Measurements from ENCODE around the gene MTRF1.
"Not testable (repeated sequence)": the region's sequence is repeated elsewhere in the genome, so short reads cannot be mapped to it uniquely, and the experiment has no call there.

Gene MTRF1

DNA sequence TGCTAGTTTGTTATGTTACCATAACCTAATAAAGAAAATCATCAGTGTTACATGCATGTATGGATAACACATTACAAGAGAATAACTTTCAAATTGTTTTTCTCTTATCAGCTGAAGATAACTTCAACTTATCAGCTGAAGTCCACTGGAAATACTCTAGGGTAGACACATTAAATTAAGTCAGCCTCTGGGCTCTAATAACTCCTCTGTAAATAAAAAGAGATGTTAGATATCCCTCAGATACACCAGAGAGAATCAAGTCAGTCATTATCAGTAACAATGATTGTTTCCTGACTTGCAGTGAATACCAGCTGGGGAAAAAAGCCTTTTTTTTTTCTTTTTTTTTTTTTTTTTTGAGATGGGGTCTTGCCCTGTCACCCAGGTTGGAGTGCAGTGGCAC lies 67.4 kb downstream of the MTRF1 start:
- Mint-ChIP-seq H3K9me3 (peaks cover 9% of the 10 kb centered on the region), H3K27ac (no peak overlapping the region), H3K36me3 (peaks cover 22% of the 10 kb centered on the region), H3K27me3 (no peaks in the 10 kb centered on the region), H3K4me3 (no peak overlapping the region), H3K4me1 (peaks cover 32% of the 10 kb centered on the region)
- no peak for DNase-seq
- CTCF ChIA-PET: interaction anchor here (0.7 to 2.3 kb wide), 7 partner anchors 8 to 141 kb away, joined by 3 to 7 read pairs (median 4); no protein-coding TSS in a partner anchor

DNA sequence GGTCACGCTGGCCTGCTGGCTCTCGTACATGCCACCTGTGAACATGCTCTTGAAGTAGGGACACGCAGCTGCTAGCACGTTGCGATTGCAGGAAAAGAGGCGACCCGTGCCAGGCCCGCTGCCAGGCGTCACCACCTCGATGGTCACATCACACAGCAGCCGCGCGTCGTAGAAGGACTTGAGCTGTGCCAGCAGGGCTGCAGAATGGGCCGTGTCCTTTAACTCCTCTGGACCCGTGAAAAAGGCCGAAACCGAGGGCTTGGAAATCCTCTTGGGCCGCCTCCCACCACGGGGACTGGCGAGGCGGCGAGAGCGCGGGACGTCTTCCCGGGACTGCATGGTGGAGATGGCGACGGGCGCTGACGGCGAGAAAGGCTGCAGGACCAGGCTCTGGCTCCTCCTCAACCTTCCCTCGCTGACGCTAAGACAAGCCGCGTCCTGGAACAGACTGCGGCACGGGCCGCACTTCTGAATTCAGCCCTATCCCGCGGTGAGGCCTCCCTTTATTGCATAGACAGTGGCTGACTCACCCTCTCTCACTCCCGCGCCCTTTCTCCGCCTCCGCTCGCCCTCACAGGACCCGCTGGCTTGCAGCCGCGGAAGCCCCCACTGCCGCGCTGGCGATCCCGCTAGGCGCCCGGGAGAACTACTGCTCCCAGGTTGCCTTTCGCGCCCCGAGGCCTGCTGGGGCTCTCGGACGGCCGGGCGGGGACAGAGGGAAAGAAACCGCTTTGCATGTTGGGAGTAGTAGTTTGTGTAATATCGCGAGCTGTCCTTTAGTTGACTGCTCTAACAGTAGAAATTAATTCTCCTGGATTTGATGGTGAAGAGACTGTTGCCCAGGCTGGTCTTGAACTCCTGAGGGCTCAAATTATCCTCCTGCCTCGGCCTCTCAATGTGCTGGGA lies 69.2 kb downstream of the MTRF1 start, which contains the start of gene KBTBD7:
Gene KBTBD7 (minus strand): TSS at position 651 of the 906 bp plus-strand sequence. CDS start 312 bp downstream, at position 339.
- DNase-seq: peak; percentile 93
- H3K4me1 Mint-ChIP-seq: peaks cover 36% of the 10 kb centered on the region
- peaks cover 36% of the 10 kb centered on the region for H3K36me3 Mint-ChIP-seq
- no peaks in the 10 kb centered on the region for H3K27me3 Mint-ChIP-seq
- H3K9me3 Mint-ChIP-seq: peaks cover 9% of the 10 kb centered on the region
- peak within 1 kb of the TSS; percentile 88 for H3K27ac Mint-ChIP-seq
- peak within 1 kb of the TSS; percentile 91 for H3K4me3 Mint-ChIP-seq
- CTCF ChIA-PET: interaction anchor here (1.6 kb wide), 1 partner anchor 13 kb away, joined by 4 read pairs; no protein-coding TSS in a partner anchor

DNA sequence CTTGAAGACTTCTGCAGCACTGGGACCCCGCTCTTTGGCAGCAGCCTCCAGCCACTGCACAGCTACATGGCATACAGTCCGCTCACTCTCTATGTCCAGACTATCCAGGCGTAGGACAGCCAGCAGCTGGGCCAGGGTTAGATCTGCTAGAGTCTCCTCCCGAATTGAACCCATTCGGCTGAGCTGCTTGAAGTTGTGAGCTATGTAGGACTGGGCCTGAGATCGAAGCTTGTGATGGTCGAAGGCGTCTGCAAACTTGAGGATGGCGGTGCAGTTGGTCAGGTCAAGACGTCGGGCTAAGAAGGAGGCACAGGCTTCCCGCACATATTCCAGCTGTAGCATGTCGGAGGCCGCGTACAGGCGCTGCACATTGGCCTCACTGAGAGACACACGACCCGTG lies 69.9 kb downstream of the MTRF1 start:
- peak overlapping the region; percentile 91 for H3K4me3 Mint-ChIP-seq
- H3K4me1 Mint-ChIP-seq: peaks cover 36% of the 10 kb centered on the region
- CTCF ChIA-PET: no interaction called here
- peaks cover 9% of the 10 kb centered on the region for H3K9me3 Mint-ChIP-seq
- peaks cover 37% of the 10 kb centered on the region for H3K36me3 Mint-ChIP-seq
- H3K27me3 Mint-ChIP-seq: no peaks in the 10 kb centered on the region
- H3K27ac Mint-ChIP-seq: peak overlapping the region; percentile 64
- no peak for DNase-seq

DNA sequence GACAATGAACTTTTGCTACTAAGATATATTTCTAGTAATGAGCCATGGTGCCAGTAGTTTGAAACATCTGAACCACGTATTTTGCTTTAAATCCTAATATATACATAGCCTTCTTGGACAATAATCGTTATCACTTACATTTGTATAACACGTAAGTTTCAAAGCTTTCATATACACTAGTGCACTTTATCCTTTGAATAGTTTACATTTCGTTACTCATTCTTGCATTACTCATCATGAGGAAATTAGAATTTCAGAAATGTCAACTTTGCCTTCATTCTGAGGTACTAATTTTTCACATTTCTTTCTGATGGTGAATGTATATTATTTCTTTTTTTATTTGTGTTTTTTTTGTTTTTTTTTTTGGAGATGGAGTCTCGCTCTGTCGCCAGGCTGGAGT lies 74.8 kb downstream of the MTRF1 start:
- CTCF ChIA-PET: interaction anchor here (1.1 kb wide), 1 partner anchor 8 kb away, joined by 3 read pairs; no protein-coding TSS in a partner anchor
- Mint-ChIP-seq H3K27ac (no peak overlapping the region), H3K9me3 (peaks cover 9% of the 10 kb centered on the region), H3K27me3 (no peaks in the 10 kb centered on the region), H3K4me1 (peaks cover 24% of the 10 kb centered on the region), H3K4me3 (no peak overlapping the region), H3K36me3 (peaks cover 34% of the 10 kb centered on the region)
- DNase-seq: no peak

DNA sequence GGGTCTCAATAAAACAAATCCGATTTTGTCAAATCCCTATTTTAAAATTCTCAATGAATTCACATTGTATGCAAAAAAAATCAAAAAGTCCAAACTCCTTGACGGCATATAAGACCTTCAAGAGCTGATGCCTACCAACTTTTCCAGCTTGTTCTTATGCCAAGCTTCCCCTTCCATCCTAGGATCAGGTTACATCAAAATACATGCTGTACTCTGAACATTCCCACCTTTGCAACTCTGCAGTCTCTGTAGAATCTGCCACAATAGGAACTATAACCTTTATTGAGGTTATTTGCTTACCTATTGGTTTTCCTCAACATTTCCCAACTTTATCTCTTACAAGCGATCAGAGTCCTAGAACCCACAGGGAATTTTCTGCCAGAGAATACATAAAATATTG lies 76.9 kb downstream of the MTRF1 start:
- no peak for DNase-seq
- Mint-ChIP-seq H3K4me1 (peaks cover 6% of the 10 kb centered on the region), H3K4me3 (no peak overlapping the region), H3K27me3 (no peaks in the 10 kb centered on the region), H3K27ac (no peak overlapping the region), H3K36me3 (peaks cover 18% of the 10 kb centered on the region), H3K9me3 (no peaks in the 10 kb centered on the region)
- CTCF ChIA-PET: no interaction called here

DNA sequence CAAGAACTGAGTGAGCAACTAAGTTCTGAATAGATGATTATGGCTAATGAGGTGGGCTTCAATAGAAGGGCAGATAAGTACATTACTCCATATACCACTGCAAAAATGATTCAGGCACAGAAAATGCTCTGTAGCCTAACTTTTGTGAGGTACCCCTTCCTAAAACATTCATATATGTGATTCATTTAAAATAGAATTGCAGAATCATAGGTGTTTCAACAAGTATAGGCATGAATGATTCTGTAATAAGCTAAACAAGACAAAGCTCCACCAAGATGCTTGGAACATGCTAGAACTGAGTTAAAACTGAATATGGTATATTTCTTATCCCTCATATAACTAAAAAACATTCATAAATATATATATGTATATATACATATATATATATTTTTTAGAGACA lies 81.1 kb downstream of the MTRF1 start:
- H3K27me3 Mint-ChIP-seq: no peaks in the 10 kb centered on the region
- DNase-seq: no peak
- CTCF ChIA-PET: interaction anchor here (1.0 kb wide), 1 partner anchor 38 kb away, joined by 3 read pairs; no protein-coding TSS in a partner anchor
- no peaks in the 10 kb centered on the region for H3K36me3 Mint-ChIP-seq
- no peak overlapping the region for H3K27ac Mint-ChIP-seq
- no peaks in the 10 kb centered on the region for H3K4me1 Mint-ChIP-seq
- no peak overlapping the region for H3K4me3 Mint-ChIP-seq
- no peaks in the 10 kb centered on the region for H3K9me3 Mint-ChIP-seq

DNA sequence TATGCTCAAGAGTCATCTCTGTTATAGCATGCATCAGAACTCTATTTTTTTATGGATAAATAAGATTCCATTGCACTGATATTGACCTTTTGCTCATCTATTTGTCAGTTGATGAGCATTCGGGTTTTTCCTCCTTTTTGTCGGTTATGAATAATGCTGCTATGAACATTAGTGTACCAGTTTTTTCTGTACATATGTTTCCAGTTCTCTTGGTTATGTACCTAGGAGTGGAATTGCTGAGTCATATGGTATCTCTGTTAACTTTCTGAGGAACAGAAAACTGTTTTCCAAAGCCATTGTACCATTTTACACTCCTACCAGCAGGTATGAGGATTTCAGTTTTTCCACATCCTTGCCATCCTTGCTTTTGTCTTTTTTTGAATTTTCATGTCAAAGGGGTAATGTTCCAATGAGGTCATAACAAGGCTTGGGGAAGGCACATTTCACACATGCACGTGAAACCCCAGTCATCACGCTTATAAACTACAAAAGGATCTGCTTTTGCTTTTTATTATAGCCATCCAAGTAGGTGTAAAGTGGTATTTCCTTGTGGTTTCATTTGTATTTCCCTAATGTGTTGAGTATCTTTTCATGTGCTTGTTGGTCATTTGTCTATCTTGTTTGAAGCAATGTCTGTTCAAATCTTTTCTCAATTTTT lies 83.7 kb downstream of the MTRF1 start:
- H3K27ac Mint-ChIP-seq: no peak overlapping the region
- H3K36me3 Mint-ChIP-seq: no peaks in the 10 kb centered on the region
- CTCF ChIA-PET: no interaction called here
- no peak overlapping the region for H3K4me3 Mint-ChIP-seq
- H3K27me3 Mint-ChIP-seq: no peaks in the 10 kb centered on the region
- H3K4me1 Mint-ChIP-seq: no peaks in the 10 kb centered on the region
- H3K9me3 Mint-ChIP-seq: peaks cover 16% of the 10 kb centered on the region
- DNase-seq: no peak

DNA sequence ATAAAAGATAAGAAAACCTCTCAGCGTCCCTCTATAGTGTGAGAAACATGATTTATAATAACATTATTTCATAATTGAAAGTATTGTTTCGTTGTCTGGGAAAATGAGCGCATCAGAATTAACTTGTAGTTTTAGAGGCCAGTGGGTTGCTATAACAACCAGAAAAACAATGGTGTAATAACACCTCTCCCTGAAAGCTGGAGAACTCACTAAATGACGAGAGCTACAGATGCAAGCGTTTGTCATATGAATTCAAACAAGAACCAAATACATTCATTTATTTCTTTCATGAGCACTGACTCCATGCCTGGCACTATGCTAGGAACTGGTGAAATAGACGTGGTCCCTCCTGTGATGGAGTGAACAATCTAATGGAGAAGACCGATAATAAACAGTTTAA lies 85.3 kb downstream of the MTRF1 start:
- DNase-seq: no peak
- H3K9me3 Mint-ChIP-seq: peaks cover 18% of the 10 kb centered on the region
- CTCF ChIA-PET: interaction anchor here (1.2 kb wide), 1 partner anchor 43 kb away, joined by 4 read pairs; no protein-coding TSS in a partner anchor
- no peaks in the 10 kb centered on the region for H3K36me3 Mint-ChIP-seq
- no peaks in the 10 kb centered on the region for H3K27me3 Mint-ChIP-seq
- H3K4me3 Mint-ChIP-seq: no peak overlapping the region
- no peaks in the 10 kb centered on the region for H3K4me1 Mint-ChIP-seq
- no peak overlapping the region for H3K27ac Mint-ChIP-seq

DNA sequence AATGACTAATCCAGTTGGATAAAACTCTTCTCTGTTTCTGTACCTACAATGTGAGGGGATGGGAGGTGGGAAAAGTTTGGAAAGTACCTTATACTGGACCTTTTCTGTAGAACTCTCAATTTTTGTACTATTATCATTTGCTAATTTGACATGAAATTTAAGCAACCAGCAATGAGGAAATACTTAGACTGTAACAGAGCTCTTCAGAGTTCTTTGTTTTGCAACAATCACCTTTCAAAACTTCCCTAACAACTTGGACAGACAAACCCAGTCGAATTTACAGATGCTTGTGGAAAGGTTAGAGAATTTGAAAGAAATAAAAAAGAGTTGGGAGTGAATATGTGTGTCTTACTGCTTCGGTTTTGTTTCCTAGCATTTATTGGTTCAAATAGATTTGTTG lies 85.8 kb downstream of the MTRF1 start:
- H3K4me1 Mint-ChIP-seq: peaks cover 3% of the 10 kb centered on the region
- no peak overlapping the region for H3K27ac Mint-ChIP-seq
- no peaks in the 10 kb centered on the region for H3K27me3 Mint-ChIP-seq
- no peak for DNase-seq
- H3K4me3 Mint-ChIP-seq: no peak overlapping the region
- peaks cover 21% of the 10 kb centered on the region for H3K9me3 Mint-ChIP-seq
- CTCF ChIA-PET: interaction anchor here (0.7 kb wide), 1 partner anchor 306 kb away, joined by 3 read pairs; no protein-coding TSS in a partner anchor
- no peaks in the 10 kb centered on the region for H3K36me3 Mint-ChIP-seq

DNA sequence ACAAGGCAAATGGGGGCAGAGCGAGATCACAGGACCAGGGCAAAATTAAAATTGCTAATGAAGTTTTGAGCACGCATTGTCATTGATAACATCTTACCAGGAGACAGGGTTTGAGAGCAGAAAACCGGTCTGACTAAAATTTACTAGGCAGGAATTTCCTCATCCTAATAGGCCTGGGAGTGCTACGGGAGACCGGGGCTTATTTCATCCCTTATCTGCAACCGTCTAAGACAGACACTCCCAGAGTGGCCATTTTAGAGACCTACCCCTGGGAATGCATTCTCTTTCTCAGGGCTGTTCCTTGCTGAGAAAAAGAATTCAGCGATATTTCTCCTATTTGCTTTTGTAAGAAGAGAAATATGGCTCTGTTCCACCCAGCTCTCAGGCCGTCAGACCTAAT lies 87.8 kb downstream of the MTRF1 start:
- H3K27ac Mint-ChIP-seq, DNase-seq, CTCF ChIA-PET, H3K27me3 Mint-ChIP-seq, H3K4me1 Mint-ChIP-seq, H3K36me3 Mint-ChIP-seq, H3K4me3 Mint-ChIP-seq: not testable (repeated sequence)
- peaks cover 22% of the 10 kb centered on the region for H3K9me3 Mint-ChIP-seq

Data from activated naive CD4-positive, alpha-beta T cell treated with anti-CD3 and anti-CD28 coated beads, Interleukin-2, amount 10 ng/mL, durations not matched to agents 7 days and 5 days (primary cell).